Measurements from ENCODE around the gene MYOZ3. TPM values are rescaled to one million over a fixed set of nuclear protein-coding genes. Genes with fewer than 3 reads are reported as not detected.

MYOZ3 gene
- total RNA-seq, 2 donors from 2014 or later = 0.81 to 2.8 TPM

DNA sequence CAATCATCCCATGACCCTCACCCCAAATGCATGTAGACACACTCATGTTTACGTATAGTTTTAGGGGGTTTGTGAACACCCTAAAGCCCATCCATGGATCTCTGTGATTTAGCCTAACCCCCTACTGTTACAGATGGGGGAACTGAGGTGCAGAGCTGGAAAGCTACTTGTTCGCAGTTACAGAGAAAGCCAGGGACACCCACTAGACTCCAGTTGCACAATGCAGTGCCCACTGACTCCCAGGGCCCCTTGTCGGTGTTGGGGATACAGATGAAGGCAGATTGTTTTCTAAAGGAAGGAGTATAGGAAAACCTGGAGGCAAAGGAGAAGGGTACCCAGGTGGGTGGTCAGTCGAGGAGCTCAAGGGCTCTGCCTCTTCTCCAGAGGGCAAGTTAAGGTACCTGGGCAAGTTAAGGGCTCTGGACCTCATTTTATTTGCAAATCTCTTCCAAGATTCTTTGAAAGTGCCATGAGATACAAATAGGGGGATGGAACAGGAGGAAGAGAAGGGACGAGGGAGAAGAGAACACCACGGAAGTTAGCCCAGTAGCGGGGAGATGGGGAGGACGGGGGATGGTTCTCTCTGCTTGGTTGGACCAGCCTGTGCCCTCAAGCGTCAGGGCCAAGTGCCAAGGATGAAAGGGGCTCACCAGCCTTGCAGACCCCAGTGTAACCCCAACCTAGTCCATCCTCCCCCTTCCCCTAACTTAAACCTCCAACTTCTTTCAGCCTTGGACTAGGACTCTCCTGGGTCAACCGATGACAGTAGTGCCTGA is 958 bp downstream of the MYOZ3 start:
- peaks cover 10 to 47% of the 10 kb centered on the region in 2 donors for H3K4me1 ChIP-seq (ENCODE audit: control insufficient read depth in 1 of 2, low read depth in 2 of 2)
- no peak overlapping the region for H3K4me3 ChIP-seq
- ATAC-seq (ENCODE audit: insufficient number of reproducible peaks, low FRiP score, low read depth) (no peak), DNase-seq (ENCODE audit: low spot score) (no peak)
- H3K9me3 ChIP-seq = no peaks in the 10 kb centered on the region
- TF ChIP-seq, protein P1, sequence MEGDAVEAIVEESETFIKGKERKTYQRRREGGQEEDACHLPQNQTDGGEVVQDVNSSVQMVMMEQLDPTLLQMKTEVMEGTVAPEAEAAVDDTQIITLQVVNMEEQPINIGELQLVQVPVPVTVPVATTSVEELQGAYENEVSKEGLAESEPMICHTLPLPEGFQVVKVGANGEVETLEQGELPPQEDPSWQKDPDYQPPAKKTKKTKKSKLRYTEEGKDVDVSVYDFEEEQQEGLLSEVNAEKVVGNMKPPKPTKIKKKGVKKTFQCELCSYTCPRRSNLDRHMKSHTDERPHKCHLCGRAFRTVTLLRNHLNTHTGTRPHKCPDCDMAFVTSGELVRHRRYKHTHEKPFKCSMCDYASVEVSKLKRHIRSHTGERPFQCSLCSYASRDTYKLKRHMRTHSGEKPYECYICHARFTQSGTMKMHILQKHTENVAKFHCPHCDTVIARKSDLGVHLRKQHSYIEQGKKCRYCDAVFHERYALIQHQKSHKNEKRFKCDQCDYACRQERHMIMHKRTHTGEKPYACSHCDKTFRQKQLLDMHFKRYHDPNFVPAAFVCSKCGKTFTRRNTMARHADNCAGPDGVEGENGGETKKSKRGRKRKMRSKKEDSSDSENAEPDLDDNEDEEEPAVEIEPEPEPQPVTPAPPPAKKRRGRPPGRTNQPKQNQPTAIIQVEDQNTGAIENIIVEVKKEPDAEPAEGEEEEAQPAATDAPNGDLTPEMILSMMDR (IDR thresholded peaks at IDR 0.05) = no peak
- H3K27ac ChIP-seq = no peak overlapping the region
- H3K36me3 ChIP-seq = no peaks in the 10 kb centered on the region
- H3K27me3 ChIP-seq (replicated peaks; ENCODE audit: insufficient read depth) = no peaks in the 10 kb centered on the region

DNA sequence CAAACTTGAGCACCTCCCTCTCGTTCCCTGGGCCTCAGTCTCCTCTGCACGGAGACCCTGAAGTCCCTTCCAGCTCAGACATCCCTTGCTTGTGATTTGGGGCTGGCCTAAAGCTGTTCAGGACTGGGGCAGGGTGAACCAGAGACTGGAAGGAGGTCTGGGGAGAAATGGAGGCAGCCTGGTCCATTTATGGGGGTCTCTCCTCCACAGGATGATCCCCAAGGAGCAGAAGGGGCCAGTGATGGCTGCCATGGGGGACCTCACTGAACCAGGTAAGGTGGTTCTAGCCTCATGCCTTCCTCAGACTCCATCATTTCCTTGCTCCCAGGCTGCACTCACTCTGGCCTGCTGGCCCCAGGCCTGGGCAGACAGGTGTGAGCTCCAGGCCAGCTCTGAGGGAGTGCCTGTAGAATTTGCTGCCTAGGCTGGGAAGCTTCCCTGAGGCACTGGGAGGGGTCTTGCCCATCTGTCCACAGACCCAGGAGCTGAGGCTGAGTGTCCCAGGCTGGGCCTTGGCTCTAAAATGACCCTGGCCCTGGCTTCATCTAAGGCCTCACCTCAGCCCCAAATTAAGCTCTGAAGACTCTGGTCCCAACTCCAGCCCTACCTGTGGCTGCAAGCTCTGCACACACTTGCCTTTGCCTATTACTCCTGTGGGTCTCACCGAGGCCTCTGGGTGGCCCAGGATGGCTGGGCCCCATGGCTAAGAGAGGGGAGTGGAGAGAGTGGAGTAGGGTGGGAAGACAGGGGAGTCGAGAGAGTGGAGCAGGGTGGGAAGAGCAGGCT is 1.9 kb downstream of the MYOZ3 start:
- Histone ChIP-seq H3K36me3 (no peaks in the 10 kb centered on the region), H3K27ac (no peak overlapping the region), H3K4me1 (ENCODE audit: control insufficient read depth in 1 of 2, low read depth in 2 of 2) (peaks cover 10 to 38% of the 10 kb centered on the region in 2 donors), H3K4me3 (no peak overlapping the region), H3K9me3 (no peaks in the 10 kb centered on the region), H3K27me3 (replicated peaks; ENCODE audit: insufficient read depth) (no peaks in the 10 kb centered on the region)
- DNase-seq (ENCODE audit: low spot score) (no peak), ATAC-seq (ENCODE audit: insufficient number of reproducible peaks, low FRiP score, low read depth) (no peak)
- TF ChIP-seq, protein P1 (IDR thresholded peaks at IDR 0.05) = no peak

DNA sequence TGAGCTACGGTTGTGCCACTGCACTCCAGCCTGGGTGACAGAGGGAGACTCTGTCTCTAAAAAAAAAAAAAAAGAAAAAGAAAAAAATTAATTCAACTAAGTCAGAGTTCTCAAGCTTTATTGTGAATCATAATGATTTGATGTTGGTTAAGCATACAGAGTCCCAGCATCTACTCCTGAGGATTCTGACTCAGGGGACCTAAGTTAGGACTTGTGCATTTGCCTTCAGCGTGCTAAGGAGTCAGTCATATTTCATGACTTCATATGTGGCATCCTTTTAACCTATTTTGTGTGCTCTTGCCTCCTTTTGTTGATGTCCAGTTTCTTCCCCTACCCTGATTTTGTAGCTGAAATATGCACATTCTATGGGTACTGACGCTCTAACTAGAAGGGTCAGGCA is 2.9 kb downstream of the MYOZ3 start:
- Histone ChIP-seq H3K4me1 (ENCODE audit: control insufficient read depth in 1 of 2, low read depth in 2 of 2) (peaks cover 10 to 28% of the 10 kb centered on the region in 2 donors), H3K27me3 (replicated peaks; ENCODE audit: insufficient read depth) (no peaks in the 10 kb centered on the region), H3K36me3 (no peaks in the 10 kb centered on the region), H3K4me3 (no peak overlapping the region), H3K27ac (no peak overlapping the region), H3K9me3 (no peaks in the 10 kb centered on the region)
- DNase-seq (ENCODE audit: low spot score) (no peak), ATAC-seq (ENCODE audit: insufficient number of reproducible peaks, low FRiP score, low read depth) (no peak)
- TF ChIP-seq, protein P1 (IDR thresholded peaks at IDR 0.05) = no peak

DNA sequence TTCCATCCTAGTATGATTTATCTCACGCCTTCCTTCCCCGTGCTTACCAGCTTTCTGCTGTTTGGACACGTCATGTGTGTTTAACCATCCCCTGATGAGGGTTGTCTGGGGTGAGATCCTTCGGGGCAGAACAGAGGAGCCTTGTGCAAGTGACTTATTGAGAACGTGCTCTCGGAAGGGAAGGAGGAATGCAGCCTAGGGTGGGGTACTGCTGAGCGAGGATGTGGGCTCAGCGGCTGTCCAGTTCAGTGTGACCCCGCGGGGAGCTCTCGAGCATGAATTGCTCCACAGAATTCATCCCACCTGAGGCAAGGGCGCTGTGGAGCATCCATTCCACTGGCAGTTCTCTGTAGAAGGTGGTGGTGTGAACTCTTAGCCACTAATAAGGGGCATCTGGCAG is 4.0 kb downstream of the MYOZ3 start:
- Histone ChIP-seq H3K27me3 (replicated peaks; ENCODE audit: insufficient read depth) (no peaks in the 10 kb centered on the region), H3K4me1 (ENCODE audit: control insufficient read depth in 1 of 2, low read depth in 2 of 2) (peaks cover 9 to 19% of the 10 kb centered on the region in 2 donors), H3K4me3 (no peak overlapping the region), H3K36me3 (no peaks in the 10 kb centered on the region), H3K9me3 (no peaks in the 10 kb centered on the region), H3K27ac (no peak overlapping the region)
- TF ChIP-seq, protein P1 (IDR thresholded peaks at IDR 0.05) = no peak
- ATAC-seq (ENCODE audit: insufficient number of reproducible peaks, low FRiP score, low read depth) (no peak), DNase-seq (ENCODE audit: low spot score) (no peak)

DNA sequence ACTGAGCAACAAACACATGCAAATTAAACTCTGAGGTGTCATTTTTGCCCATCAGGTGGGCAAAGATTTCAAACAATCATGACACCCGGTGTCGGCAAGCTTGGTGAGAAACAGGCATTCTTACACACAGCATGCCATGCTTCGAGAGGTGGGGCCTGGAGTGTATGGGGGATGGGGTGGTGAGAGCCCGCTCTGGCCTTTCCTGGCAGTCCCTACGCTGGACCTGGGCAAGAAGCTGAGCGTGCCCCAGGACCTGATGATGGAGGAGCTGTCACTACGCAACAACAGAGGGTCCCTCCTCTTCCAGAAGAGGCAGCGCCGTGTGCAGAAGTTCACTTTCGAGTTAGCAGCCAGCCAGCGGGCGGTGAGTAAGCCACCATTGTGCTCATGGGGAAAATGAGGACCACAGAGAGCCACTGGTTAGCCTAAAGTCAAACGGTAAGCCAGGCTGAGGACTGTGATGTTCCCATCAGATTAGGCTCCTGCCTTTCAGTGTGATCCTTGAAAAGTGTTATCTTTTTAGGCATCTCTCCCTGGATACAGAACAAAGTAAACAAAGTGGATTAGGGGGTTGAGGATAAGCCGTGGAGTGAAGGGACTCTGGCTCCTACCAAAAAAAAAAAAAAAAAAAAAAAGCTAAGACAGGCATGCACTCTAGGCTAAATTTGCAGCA is 9.4 kb downstream of the MYOZ3 start:
- DNase-seq (ENCODE audit: low spot score) (no peak), ATAC-seq (ENCODE audit: insufficient number of reproducible peaks, low FRiP score, low read depth) (no peak)
- Histone ChIP-seq H3K9me3 (no peaks in the 10 kb centered on the region), H3K27ac (no peak overlapping the region), H3K27me3 (replicated peaks; ENCODE audit: insufficient read depth) (no peaks in the 10 kb centered on the region), H3K36me3 (no peaks in the 10 kb centered on the region), H3K4me3 (no peak overlapping the region), H3K4me1 (ENCODE audit: control insufficient read depth in 1 of 2, low read depth in 2 of 2) (peaks cover 22 to 46% of the 10 kb centered on the region in 2 donors)
- TF ChIP-seq, protein P1 (IDR thresholded peaks at IDR 0.05) = no peak

All from thoracic aorta (tissue), 2 donors.